NCI-H526 (cell line): ENCODE results near the gene TCEAL3.
A peak's percentile ranks its signal among the peaks of the same experiment; 100 is the strongest.
"Not testable (repeated sequence)": the region's sequence is repeated elsewhere in the genome, so short reads cannot be mapped to it uniquely, and the experiment has no call there.

ENCODE experiments used
- DNase-seq, 2 experiments: peaks; one replicate each; lab custom pipeline; 2025; lab: John Stamatoyannopoulos, UW

The TCEAL3 gene

GRCh38 chrX:103626855-103627254 lies 19.1 kb downstream of the TCEAL3 start:
- DNase-seq: no peak

- peak; percentile 56 to 69 for DNase-seq
Observed at GRCh38 chrX:103628386-103629317, 20.9 kb downstream of the TCEAL3 start, which contains the start of gene TCEAL1. TCEAL1 (plus strand) TSS chrX:103628975; CDS start chrX:103629917, 942 bp downstream.

GRCh38 chrX:103629318-103630170 lies 21.8 kb downstream of the TCEAL3 start:
- peak; percentile 35 to 80 for DNase-seq

GRCh38 chrX:103630171-103630511 lies 22.4 kb downstream of the TCEAL3 start:
- no peak for DNase-seq

- no peak for DNase-seq
Observed at GRCh38 chrX:103631145-103631544, 23.4 kb downstream of the TCEAL3 start.

- no peak for DNase-seq
Observed at GRCh38 chrX:103635436-103635835, 27.7 kb downstream of the TCEAL3 start.

- DNase-seq: no peak
Observed at GRCh38 chrX:103637604-103638338, 30.0 kb downstream of the TCEAL3 start.

GRCh38 chrX:103638479-103639346 lies 30.9 kb downstream of the TCEAL3 start:
- peak in 1 of 2 experiments; percentile 25 for DNase-seq

- DNase-seq: no peak
Observed at GRCh38 chrX:103640401-103641155, 32.8 kb downstream of the TCEAL3 start.

- DNase-seq: no peak
Observed at GRCh38 chrX:103644125-103644524, 36.4 kb downstream of the TCEAL3 start.

- DNase-seq: no peak
Observed at GRCh38 chrX:103647630-103648029, 39.9 kb downstream of the TCEAL3 start.

GRCh38 chrX:103651151-103651773 lies 43.5 kb downstream of the TCEAL3 start:
- DNase-seq: no peak

- not testable (repeated sequence) for DNase-seq
Observed at GRCh38 chrX:103655230-103656000, 47.7 kb downstream of the TCEAL3 start.

- DNase-seq: no peak
Observed at GRCh38 chrX:103656617-103657016, 48.9 kb downstream of the TCEAL3 start.

- DNase-seq: not testable (repeated sequence)
Observed at GRCh38 chrX:103657066-103657465, 49.3 kb downstream of the TCEAL3 start.

- no peak for DNase-seq
Observed at GRCh38 chrX:103658681-103659433, 51.1 kb downstream of the TCEAL3 start.

GRCh38 chrX:103659460-103659859 lies 51.7 kb downstream of the TCEAL3 start:
- not testable (repeated sequence) for DNase-seq
